Endothelial cell of umbilical vein (primary cell): ENCODE results near the gene PBOV1. TPM values are rescaled to one million over a fixed set of nuclear protein-coding genes. Genes with fewer than 3 reads are reported as not detected.

Experiments
- BruUV-seq: library from RNA; stranded (reverse); fragments of 400-500 nt; replicated peaks from 2 replicates; lab custom pipeline; 2021; lab: Mats Ljungman, UMichigan
- CTCF ChIA-PET: fragments of 300-600, 350-600 bp; sonication (Branson Sonifier 250); formaldehyde crosslinking; loops from one replicate; lab custom pipeline; 2021; ENCODE audit warnings: antibody characterized with exemption, inconsistent platforms; lab: Charles Lee
- POLR2A ChIA-PET: fragments of 300-600, 350-600 bp; sonication (Branson Sonifier 250); formaldehyde crosslinking; loops from one replicate; lab custom pipeline; 2021; ENCODE audit warnings: antibody characterized with exemption, inconsistent platforms; lab: Charles Lee
- DNase-seq: peaks from one replicate; pipeline ENCODE4 v3.0.0-alpha.2; 2011; ENCODE audit warnings: low read depth, low spot score
- FAIRE-seq: peaks from 2 replicates; lab custom pipeline; 2011; peaks lifted over from hg19 to GRCh38; lab: Jason Lieb, UNC
- H2AFZ ChIP-seq: 2 replicates; pipeline ENCODE4 v1.6.0; 2012; ENCODE audit warnings: low read depth, low read length, control low read depth, inconsistent platforms
- H3K27ac ChIP-seq: 2 replicates; pipeline ENCODE4 v1.5.1; 2011; ENCODE audit warnings: low read depth, mild to moderate bottlenecking, control low read depth, low read length, moderate library complexity; ENCODE audit not compliant: insufficient read depth
- H3K27me3 ChIP-seq, 2 experiments: 2 replicates each; pipeline versions ENCODE4 v1.6.0 to v1.6.1; 2011; ENCODE audit warnings: low read length in 2 of 2, mixed read lengths in 1 of 2; ENCODE audit not compliant: control insufficient read depth in 2 of 2, insufficient read depth in 2 of 2
- H3K36me3 ChIP-seq, 2 experiments: 2 replicates in 1 of 2; 3 replicates in 1 of 2; pipeline ENCODE4 v1.5.1; 2011; ENCODE audit warnings: low read length in 2 of 2, mild to moderate bottlenecking in 1 of 2, moderate library complexity in 1 of 2; ENCODE audit not compliant: control insufficient read depth in 2 of 2, insufficient read depth in 2 of 2; ENCODE audit errors: extremely low read depth in 1 of 2
- H3K4me1 ChIP-seq: 3 replicates; pipeline ENCODE4 v1.5.1; 2011; ENCODE audit warnings: mild to moderate bottlenecking, low read length; ENCODE audit not compliant: control insufficient read depth, insufficient read depth; ENCODE audit errors: extremely low read depth
- H3K4me2 ChIP-seq: 2 replicates; pipeline ENCODE4 v1.6.1; 2011; ENCODE audit warnings: low read length, control low read depth, mixed read lengths; ENCODE audit not compliant: insufficient read depth
- H3K4me3 ChIP-seq, 3 experiments: fragments of 200-600 bp in 1 of 3; sonication (generic), shearing (Covaris generic) in 1 of 3; replicated peaks in 1 of 3; 2 replicates each; pipeline ENCODE4 v1.5.1; 2011 to 2016; ENCODE audit warnings: control low read depth in 3 of 3, low read length in 3 of 3, mild to moderate bottlenecking in 2 of 3, inconsistent platforms in 1 of 3, low read depth in 1 of 3, moderate library complexity in 1 of 3; ENCODE audit not compliant: insufficient read depth in 1 of 3
- H3K79me2 ChIP-seq: 2 replicates; pipeline ENCODE4 v1.6.0; 2012; ENCODE audit warnings: low read length, inconsistent platforms; ENCODE audit not compliant: control insufficient read depth, insufficient read depth
- H3K9ac ChIP-seq: replicated peaks from 2 replicates; pipeline ENCODE3; 2011; ENCODE audit warnings: low read length, control low read depth; ENCODE audit not compliant: insufficient read depth; ENCODE audit errors: extremely low read depth
- H3K9me1 ChIP-seq: replicated peaks from 3 replicates; pipeline ENCODE4 v1.6.0; 2011; ENCODE audit warnings: mild to moderate bottlenecking, low read length; ENCODE audit not compliant: control insufficient read depth, insufficient read depth; ENCODE audit errors: extremely low read depth
- H3K9me3 ChIP-seq: replicated peaks from 2 replicates; pipeline ENCODE4 v1.5.1; 2012; ENCODE audit warnings: low read length, inconsistent platforms; ENCODE audit not compliant: control insufficient read depth, insufficient read depth
- H4K20me1 ChIP-seq: replicated peaks from 2 replicates; pipeline ENCODE3; 2011; ENCODE audit warnings: mild to moderate bottlenecking, low read length; ENCODE audit not compliant: control insufficient read depth, insufficient read depth; ENCODE audit errors: extremely low read depth
- CTCF ChIP-seq, 2 donors: IDR thresholded peaks; 1 replicate in 1 of 2; 2 replicates in 1 of 2; pipeline ENCODE4 v1.5.1; 2011; ENCODE audit warnings: low read length in 2 of 2, mild to moderate bottlenecking in 2 of 2, moderate library complexity in 2 of 2, control low read depth in 1 of 2, inconsistent platforms in 1 of 2, low read depth in 1 of 2; ENCODE audit not compliant: insufficient read depth in 1 of 2; ENCODE audit errors: extremely low read depth in 1 of 2
- EZH2 ChIP-seq: IDR thresholded peaks from 2 replicates; pipeline ENCODE4 v1.6.1; 2012; ENCODE audit warnings: borderline replicate concordance, low read depth, mild to moderate bottlenecking, moderate library complexity, low read length, inconsistent platforms; ENCODE audit not compliant: severe bottlenecking
- GATA2 ChIP-seq: IDR thresholded peaks from 2 replicates; pipeline ENCODE4 v1.7.0; 2011; ENCODE audit warnings: low read depth, mild to moderate bottlenecking, moderate library complexity, mixed read lengths, low read length; ENCODE audit not compliant: insufficient read length, insufficient read depth
- JUN ChIP-seq: IDR thresholded peaks from 2 replicates; pipeline ENCODE4 v1.6.1; 2011; ENCODE audit warnings: borderline replicate concordance, low read depth; ENCODE audit not compliant: insufficient read length, insufficient read depth
- MAX ChIP-seq: IDR thresholded peaks from 2 replicates; pipeline ENCODE4 v1.6.1; 2011; ENCODE audit not compliant: insufficient read depth, insufficient read length
- MYC ChIP-seq: IDR thresholded peaks from one replicate; pipeline ENCODE4 v1.6.1; 2011; ENCODE audit warnings: mild to moderate bottlenecking, low read depth, low read length
- POLR2A ChIP-seq: IDR thresholded peaks from 2 replicates; pipeline ENCODE4 v1.6.1; 2012; ENCODE audit warnings: low read depth, mild to moderate bottlenecking, control low read depth, low read length
- dilution Hi-C: fragments of 300-500 bp; cut with MboI; formaldehyde crosslinking; loops from one replicate; pipeline ENCODE4 v1.15.0; 2019; ENCODE audit warnings: low sequenced_read_pairs; ENCODE audit not compliant: extremely low pct_ligation_motif_present
- intact Hi-C: fragments of 100-400 bp; cut with micrococcal nuclease; formaldehyde crosslinking; loops from one replicate; pipeline ENCODE4 v1.10.0; 2022
- polyA plus RNA-seq, 4 experiments: library from polyadenylated mRNA; depleted of rRNA in 3 of 4; stranded (reverse) in 3 of 4; unstranded in 1 of 4; fragments of >200 nt; gene quantifications; 2 replicates each; pipeline versions ENCODE4 v1.2.1 to v1.2.3, GENCODE V29; 2011 to 2012; ENCODE audit warnings: missing spikeins in 1 of 4
- total RNA-seq: library from RNA; stranded (reverse); gene quantifications from 2 replicates; pipeline ENCODE4 v1.2.3, GENCODE V29; 2021

The PBOV1 gene
- total and polyA plus RNA-seq, 2 donors (not counting 3 experiments of a cell fraction or from before 2014, with no cell fraction given) = not detected

- no peak overlapping the region for H3K4me2 ChIP-seq
- no peak for TF ChIP-seq JUN
- TF ChIP-seq POLR2A = no peak
- TF ChIP-seq EZH2 = no peak
- no peak for TF ChIP-seq MAX
- no peak for TF ChIP-seq MYC
- H3K36me3 ChIP-seq = no peaks in the 10 kb centered on the region
- no peaks in the 10 kb centered on the region for H3K79me2 ChIP-seq
- dilution Hi-C loops = no loop called here
- FAIRE-seq (no peak), DNase-seq (no peak)
- H3K27ac ChIP-seq = no peak overlapping the region
- no peak overlapping the region for H3K4me3 ChIP-seq
- H3K9me3 ChIP-seq = no peaks in the 10 kb centered on the region
- no peak overlapping the region for H2AFZ ChIP-seq
- ChIA-PET CTCF (interaction anchor here (1.3 kb wide), 1 partner anchor 17 kb away, joined by 4 read pairs; no protein-coding TSS in a partner anchor), POLR2A (no interaction called here)
- H4K20me1 ChIP-seq = no peaks in the 10 kb centered on the region
- no peaks in the 10 kb centered on the region for H3K4me1 ChIP-seq
- BruUV-seq = no TSS peak
- no peak overlapping the region for H3K9ac ChIP-seq
- intact Hi-C loops = no loop called here
- H3K9me1 ChIP-seq = no peaks in the 10 kb centered on the region
- H3K27me3 ChIP-seq = no peaks in the 10 kb centered on the region
Observed at GRCh38 chr6:138194287-138194686, 24.0 kb downstream of the PBOV1 start.

- intact Hi-C loops (no loop called here), dilution Hi-C loops (no loop called here)
- Histone ChIP-seq H3K9me1 (no peaks in the 10 kb centered on the region), H3K79me2 (no peaks in the 10 kb centered on the region), H4K20me1 (no peaks in the 10 kb centered on the region), H3K36me3 (no peaks in the 10 kb centered on the region), H3K9me3 (no peaks in the 10 kb centered on the region), H3K9ac (no peak overlapping the region), H3K27ac (no peak overlapping the region), H3K4me1 (no peaks in the 10 kb centered on the region), H2AFZ (no peak overlapping the region), H3K4me2 (no peak overlapping the region), H3K27me3 (no peaks in the 10 kb centered on the region), H3K4me3 (no peak overlapping the region)
- no TSS peak for BruUV-seq
- DNase-seq (no peak), FAIRE-seq (no peak)
- ChIA-PET CTCF (no interaction called here), POLR2A (no interaction called here)
- TF ChIP-seq MAX (no peak), MYC (no peak), CTCF (IDR thresholded peaks at IDR 0.05; ENCODE audit: extremely low read depth in 1 of 2, insufficient read depth in 1 of 2, low read depth in 1 of 2, low read length in 2 of 2) (no peak), GATA2 (no peak)
Observed at GRCh38 chr6:138188278-138188941, 29.9 kb downstream of the PBOV1 start.
